Endometrial microvascular endothelial cells (primary cell): ENCODE data around the gene CACNA1G. TPM values are rescaled to one million over a fixed set of nuclear protein-coding genes. Genes with fewer than 3 reads are reported as not detected.

ENCODE experiments used
- in situ Hi-C: cut with HindIII; loops from 2 replicates; pipeline ENCODE4 v1.10.0; 2017; ENCODE audit warnings: low sequenced_read_pairs, low pct_unique_long_range_greater_than_20kb; ENCODE audit errors: inconsistent ontology term
- total RNA-seq: library from RNA; depleted of rRNA; stranded (reverse); fragments of >200 nt; gene quantifications from one replicate; pipeline ENCODE4 v1.2.3, GENCODE V29; 2015; ENCODE audit errors: inconsistent ontology term

The CACNA1G gene
- total RNA-seq, 1 donor from 2014 or later = not detected

DNA sequence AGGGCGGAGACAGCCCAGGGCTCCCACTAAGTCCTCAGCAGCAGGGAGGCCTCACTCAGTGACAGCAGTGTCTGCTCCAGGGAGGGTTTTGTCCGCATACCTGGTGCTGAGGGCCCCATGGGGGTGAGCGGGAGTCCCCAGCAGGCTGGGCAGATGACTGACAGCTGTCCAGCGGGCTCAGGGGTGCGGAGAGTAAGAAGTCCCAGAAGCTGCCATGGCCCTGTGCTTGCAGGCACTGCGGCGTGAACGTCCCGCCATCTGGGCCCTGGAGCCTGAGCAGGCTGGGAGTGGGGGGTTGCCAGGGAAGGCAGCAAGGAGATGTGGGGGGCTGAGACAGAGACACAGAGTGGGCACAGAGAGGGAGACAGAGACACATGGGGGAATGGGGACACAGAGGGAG lies 20.1 kb downstream of the CACNA1G start:
- in situ Hi-C loops = no loop called here

DNA sequence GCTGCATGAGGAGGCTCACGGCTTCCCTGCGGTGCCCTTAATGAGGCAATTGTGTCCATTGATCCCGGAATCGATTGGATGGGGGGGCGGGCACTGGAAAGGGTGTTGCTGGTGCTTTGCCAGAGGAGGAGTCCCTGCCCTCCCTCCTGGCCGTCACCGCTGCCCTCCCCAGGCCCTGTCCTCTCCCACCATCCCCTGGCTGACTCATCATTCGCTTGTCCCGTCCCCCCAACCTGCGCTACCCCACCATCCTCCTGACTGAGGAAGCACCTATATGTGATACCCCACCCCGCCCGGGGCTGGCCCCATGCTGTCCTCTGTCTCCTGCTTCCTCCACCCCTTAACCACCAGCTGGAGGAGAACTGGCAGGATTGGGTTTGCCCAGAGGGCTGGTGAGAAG lies 20.8 kb downstream of the CACNA1G start:
- in situ Hi-C loops = no loop called here

DNA sequence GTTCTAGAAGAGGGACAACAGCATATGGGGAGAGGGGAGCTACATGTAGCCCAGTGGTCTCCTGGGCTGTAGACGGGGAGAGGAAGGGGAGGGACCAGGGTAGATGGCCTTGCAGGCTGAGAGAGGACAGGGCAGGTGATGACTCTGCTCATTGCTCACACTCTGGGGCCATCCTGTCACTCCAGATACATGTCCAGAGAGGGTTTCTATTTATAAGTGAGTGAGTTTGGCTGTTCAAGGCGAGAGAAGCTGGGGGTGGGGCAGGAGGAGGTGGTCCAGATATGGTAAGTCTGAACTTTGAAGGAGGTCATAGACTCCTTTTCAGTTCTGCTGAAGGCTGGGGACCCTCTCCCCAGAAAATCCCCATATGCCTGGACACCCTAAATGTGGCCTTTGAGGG lies 22.2 kb downstream of the CACNA1G start:
- in situ Hi-C loops = no loop called here

DNA sequence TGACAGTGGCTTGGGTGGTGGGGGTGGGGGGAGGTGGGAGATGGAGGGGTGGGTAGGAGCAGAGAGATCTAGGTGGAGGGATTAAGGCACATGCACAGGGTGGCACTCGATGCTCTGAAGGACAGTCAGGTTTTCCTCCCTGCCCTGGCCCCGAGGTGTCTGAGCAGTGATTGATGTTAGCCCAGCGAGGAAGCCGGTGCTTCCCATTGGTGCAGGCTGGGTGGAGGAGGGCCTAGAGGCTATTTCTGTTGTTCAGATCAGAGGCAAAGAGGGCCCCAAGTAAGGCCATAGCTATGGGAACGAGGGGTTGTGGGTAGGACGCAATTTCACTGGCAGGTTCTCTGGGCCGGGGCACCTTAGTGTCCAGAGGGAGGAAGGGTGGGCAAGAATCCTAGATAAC lies 23.1 kb downstream of the CACNA1G start:
- in situ Hi-C loops = no loop called here

DNA sequence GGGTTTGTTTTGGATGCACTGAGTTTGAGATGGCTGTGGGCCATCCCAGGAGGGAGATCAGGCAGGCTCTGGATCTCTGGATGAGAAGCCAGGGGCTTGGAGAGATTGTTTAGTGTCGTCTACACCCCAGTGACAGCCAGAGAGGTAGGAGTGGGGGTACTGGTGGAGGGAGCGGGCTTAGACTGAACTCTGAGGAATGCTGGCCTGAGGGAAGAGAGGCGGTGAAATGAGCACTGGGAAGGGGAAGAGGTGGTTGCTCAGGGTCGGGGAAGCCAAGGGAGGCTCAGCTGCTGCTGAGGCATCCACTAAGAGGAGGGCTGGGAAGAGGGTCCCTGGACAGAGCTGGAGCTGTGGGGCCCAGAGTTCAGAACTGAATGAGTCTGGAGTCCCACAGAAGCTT lies 23.6 kb downstream of the CACNA1G start:
- in situ Hi-C loops = no loop called here

DNA sequence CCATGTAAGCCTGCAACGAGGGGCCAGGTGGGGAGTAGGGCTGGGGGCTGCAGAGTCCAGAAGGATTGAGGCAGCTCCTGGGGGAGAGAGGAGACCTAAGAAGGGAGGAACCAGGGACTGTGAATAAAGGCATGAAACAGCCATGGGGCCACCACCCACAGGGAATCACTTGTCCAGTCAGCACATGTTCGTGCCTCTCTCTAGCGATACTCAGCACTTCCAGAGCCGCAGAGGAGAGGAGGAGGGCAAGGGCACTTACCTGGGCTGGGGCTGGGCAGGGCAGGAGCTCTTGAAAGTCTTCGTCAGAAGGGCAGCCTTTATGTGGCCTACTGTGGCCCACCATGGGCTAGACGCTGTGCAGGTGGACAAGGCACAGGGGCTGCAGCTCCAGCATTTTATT lies 24.2 kb downstream of the CACNA1G start:
- in situ Hi-C loops = no loop called here

DNA sequence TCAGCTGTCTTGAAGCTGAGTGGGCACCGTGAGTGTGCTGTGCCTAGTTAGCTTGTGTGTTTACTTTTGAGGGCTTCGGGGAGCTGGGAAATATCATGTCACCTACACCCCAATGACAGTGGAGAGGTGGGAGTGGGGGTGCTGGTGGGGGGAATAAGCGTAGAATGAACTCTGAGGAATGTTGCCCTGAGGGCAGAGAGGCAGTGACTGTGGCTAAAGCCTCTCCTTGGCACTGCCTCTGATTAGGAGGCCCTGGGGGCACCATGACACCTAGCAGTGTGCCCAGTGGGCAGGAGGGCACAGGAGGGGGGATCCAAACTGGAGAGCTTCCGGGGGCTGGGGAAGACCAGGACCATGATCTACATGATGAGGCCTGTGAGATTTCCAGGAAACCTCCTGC lies 24.8 kb downstream of the CACNA1G start:
- in situ Hi-C loops = no loop called here

DNA sequence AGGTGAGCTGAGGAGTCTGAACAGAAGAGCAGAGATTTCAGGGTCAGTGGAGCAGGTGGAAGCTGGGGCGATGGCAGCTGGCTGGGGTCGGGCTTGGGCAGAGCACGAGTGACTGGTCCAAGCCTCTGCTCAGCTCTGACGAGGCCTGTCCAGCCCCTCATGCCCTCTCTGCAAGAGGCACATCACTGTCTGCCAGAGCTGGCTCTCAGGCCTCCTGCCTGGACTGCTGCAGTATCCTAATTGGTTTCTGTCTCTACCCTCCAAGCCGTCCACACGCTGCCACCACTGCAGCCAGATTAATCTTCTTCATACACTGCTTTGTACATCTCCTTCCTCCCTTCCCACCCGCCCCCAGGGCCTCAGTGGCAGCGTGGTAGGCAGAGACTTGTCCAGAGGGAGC lies 25.4 kb downstream of the CACNA1G start:
- in situ Hi-C loops = no loop called here

DNA sequence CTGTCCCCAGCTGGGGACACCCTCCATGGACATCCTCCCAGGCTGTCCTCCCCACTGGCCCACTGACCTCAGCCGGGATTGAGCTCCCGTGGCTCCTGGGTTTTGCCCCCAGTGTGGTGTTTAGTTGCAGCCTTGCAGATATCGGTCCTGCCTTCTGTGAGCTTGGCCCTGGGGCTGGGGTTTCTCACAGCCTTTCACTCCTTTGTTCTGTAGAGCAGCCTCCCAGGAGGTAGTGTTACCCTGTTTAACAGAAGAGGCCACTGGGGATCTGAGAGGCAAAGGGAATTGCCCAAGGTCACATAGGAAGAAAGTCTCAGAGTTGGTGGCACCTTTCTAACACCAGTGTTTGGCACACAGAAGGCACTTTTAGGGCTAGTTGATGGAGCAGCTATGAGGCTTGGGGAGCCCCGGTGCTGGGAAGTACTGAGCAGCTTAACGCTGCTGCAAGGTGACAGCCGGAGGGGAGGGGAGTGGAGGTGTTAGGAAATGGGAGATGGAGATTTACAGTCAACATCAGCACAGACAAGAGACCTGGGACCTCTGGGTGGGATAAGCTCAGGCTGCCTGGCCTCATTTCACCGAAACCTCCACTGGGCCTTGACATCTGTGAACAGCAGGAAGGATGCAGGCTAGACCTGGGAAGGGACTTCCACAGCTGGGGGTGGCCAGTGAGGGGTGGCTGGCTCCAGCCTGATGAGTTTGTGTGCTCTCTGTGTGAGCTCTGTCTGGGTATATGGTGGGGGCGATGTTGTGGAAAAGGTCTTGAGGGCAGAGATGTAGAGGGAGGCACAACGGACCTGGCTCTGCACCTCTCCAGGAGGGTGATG lies 26.1 kb downstream of the CACNA1G start:
- in situ Hi-C loops = no loop called here

DNA sequence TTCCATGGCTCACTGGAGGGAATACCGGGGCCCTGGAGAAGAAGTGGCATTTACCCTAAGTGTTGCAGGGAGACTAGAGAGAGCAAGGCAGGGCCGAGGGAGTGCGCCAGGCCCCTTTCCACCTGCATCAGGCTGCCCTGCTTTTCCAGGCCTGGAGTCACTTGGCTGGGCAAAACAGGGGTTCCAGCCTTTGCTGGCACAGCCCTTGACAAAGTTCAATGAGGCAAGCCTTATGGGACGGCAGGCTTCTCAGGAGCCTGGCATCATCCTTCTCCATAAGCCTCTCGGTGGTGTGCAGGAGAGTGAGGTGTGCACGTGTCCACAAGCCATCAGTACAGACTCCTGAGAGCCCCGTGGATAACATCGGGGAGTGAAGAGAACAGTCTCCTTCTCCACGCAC lies 27.1 kb downstream of the CACNA1G start:
- in situ Hi-C loops = no loop called here

DNA sequence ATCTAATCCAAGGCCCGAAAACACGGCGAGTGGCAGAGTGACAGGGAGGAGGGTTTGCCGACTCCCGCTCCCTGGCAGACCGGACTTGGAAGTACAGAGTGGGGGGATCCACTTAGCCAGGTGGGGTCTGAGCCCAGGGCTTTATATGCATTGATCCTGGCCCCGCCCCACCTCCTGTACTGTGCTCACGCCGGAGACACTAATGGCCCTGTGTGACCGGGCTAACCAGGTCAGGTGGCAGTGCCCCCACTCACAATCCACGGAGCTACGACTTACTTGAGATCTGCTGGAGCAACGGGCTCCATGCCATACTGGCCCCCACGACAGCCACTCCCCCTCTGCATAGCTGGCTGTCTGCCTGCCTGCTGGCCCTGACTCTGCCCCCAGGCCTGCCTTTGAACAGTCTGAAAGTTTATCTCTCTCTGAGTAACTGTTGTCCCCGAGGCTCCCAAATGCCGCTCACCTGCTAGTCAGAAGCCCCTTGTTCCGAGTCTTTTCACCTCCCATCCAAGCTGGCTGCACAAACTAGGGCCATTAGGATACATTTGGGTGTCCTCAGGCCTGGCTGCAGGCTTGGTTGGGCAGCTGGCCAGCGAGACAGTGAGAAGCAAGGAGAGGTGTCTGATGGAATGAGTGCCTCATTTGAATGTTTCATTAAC lies 28.0 kb downstream of the CACNA1G start:
- in situ Hi-C loops = no loop called here

DNA sequence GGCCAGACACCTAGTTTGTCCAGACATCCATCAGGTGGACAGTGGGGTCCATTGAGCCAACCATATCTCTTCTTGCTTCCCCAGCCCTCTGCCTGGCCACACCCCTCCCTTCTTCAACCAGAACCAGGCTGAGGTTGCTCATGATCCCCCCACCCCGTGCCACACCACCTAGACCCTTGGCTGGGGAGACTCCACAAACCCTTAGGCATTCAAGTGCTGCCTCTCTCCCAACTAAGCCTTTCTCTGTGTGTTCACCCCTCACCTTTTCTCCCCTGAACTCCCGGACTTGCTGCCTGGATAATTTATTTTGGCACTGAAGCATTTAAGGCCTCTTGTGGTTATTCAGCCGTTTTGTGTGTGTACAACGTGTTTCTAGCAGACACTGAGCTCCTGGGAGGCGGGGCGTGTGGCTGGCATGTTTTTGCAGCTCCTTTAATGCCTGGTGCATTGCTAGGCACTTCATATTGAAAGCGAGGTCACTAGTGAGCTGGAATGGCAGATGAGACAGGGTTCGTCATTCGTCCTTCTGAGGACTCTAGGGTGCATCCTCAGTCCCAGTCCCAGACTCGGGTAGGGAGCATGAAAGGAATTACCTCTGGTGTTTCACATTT lies 28.7 kb downstream of the CACNA1G start:
- in situ Hi-C loops = no loop called here

DNA sequence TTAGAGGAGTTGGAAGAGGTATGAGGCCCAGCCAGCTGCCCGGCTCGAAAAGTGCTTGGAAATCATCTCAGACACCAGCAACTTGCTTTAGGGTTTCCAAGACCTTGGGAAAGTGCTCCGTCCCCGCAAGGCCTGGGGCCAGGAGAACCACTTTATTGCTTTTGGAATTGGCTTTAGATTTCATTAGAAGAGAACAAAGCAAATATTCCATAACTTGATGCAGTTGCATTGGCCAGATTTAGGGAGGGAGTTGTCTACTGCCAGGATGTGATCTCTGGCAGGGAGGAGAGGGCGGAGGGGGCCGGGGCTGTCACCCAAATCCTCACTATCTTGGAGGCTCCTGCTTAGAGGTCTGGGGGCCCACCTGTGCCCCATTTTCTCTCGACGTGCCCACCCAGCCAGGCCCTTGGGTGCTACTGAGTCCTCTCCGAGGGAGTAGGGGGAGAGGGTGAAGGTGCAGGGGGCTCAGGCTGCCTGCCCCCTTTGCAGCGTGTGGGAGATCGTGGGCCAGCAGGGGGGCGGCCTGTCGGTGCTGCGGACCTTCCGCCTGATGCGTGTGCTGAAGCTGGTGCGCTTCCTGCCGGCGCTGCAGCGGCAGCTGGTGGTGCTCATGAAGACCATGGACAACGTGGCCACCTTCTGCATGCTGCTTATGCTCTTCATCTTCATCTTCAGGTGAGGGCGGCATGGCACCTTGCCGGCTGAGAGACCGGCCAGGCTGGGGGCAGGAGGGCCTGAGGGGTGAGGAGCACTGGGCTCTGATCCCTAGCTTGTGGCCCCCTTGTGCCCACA lies 30.6 kb downstream of the CACNA1G start:
- in situ Hi-C loops = no loop called here

DNA sequence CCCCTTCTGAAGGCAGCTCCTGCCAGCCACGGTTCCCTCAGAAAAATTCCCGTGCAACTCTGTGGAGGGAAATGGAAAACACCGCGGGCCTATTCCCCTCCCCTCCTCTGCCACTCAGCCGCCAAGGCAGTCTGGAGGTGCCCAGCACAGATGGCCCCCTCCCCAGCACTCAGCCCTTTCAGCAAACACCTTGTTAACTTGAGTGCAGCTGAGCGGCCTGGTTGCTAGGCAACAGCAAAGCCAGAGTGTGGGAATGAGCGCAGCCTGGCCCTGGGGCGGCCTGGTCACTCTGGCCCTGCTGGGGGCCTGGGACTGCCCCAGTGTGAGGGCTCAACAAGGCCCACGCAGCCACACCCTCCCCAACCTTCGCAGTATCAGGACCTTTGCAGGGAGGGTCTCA lies 32.8 kb downstream of the CACNA1G start:
- in situ Hi-C loops = no loop called here

DNA sequence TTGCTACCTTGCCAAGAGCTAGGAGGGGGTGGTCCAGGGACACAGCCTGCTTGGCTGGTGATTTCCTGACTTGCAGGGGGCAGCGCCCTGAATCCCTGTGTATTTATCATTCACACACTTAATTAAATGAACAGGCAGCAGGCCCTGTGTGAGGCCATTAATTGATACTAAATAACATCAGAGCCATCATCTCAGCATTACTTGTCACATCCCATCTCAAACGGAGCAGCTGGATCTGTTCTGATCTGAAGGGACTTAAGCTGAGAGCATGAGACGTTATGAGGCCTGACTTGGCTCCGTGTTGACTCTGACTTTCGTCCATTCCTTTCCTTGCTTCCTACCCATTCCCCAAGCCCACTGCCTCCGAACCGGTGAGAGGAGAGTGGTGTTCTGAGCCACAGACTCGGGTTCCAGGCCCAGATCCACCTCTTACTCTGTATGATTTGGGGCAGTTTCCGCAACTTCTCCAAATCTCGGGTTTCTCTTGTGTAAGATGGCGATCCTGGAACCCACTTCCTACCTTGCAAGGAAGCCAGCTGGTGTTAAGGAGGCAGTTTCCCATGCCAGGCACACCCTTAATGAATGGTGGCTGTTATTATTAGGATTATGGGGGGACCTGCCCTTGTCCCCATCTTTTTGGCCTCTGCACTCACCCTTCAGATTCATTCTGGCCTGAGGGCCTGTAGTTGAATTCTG lies 33.8 kb downstream of the CACNA1G start:
- in situ Hi-C loops = no loop called here

DNA sequence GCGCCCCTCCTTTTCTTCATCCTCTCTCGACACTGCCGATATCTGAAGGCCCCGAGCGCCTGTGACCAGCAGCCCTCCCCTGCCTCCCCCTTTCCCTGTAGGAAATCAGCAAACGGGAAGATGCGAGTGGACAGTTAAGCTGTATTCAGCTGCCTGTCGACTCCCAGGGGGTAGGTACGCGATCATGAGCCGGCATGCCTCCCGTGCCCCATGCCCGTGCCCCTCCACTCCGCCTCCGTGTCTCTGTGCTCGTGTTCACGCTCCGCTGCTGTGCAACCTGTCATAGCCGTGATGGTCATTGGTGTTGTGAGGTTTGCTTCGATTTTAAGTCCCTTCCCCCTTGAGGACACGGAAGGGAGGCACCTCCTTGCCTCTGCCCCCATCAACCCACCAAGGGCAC lies 34.4 kb downstream of the CACNA1G start:
- in situ Hi-C loops = no loop called here

DNA sequence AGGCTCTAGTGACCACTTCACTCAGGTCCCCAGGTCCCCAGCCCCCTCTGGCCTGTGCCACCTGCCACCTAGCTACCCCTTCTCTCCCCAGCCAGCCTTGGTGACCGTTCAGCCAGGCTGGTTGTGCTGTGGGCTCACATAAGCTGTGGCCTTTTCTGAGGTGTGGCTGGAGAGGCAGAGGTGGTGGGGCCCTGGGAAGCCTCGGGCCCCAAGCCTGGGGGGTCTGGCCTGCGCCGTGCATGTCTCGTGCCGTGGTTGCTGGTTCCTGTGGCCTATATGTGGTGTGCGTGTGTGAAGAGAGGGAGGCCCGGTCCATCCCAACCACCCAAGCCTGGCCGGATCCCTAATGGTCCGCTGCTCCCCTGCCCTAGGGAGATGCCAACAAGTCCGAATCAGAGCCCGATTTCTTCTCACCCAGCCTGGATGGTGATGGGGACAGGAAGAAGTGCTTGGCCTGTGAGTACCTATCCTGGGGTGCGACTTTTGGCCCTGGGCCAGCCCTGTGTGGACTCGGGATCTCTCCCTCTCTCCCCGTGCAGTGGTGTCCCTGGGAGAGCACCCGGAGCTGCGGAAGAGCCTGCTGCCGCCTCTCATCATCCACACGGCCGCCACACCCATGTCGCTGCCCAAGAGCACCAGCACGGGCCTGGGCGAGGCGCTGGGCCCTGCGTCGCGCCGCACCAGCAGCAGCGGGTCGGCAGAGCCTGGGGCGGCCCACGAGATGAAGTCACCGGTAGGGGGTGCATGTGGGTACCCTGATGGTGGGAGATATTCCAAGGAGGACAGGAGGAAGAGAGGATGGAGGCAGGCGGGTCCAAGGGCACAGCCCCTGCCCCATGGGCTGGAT lies 35.9 kb downstream of the CACNA1G start:
- in situ Hi-C loops = no loop called here

DNA sequence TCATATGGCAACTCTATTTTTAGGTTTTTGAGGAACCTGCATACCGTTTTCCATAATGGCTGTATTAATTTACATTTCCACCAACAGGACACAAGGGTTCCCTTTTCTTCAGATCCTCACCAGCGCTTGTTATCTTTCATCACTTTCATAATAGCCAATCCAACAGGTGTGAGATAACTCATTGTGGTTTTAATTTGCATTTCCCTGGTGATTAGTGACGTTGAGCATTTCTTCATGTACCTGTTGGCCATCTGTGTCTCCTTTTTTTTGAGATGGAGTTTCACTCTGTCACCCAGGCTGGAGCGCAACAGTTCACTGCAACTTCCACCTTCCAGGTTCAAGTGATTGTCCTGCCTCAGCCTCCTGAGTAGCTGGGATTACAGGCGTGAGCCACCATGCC lies 38.0 kb downstream of the CACNA1G start:
- in situ Hi-C loops = no loop called here
